H1 (cell line): ENCODE results near the gene PMM2. TPM values are rescaled to one million over a fixed set of nuclear protein-coding genes. Genes with fewer than 3 reads are reported as not detected.

Experiments used
- CTCF ChIA-PET: fragments of 300-600 bp; sonication (Branson Sonifier 250); formaldehyde crosslinking; loops from one replicate; lab custom pipeline; 2021; ENCODE audit not compliant: partially characterized antibody; lab: Charles Lee
- POLR2A ChIA-PET: fragments of 300-600 bp; sonication (Branson Sonifier 250); formaldehyde crosslinking; loops from one replicate; lab custom pipeline; 2021; ENCODE audit warnings: inconsistent platforms; ENCODE audit not compliant: partially characterized antibody; lab: Charles Lee
- DNase-seq, 2 experiments: peaks; one replicate each; pipeline versions ENCODE4 v3.0.0 to v3.0.0-alpha.2; 2010 to 2022; ENCODE audit warnings: low spot score in 2 of 2, low read depth in 1 of 2, mixed read lengths in 1 of 2
- FAIRE-seq: peaks from 2 replicates; lab custom pipeline; 2011; peaks lifted over from hg19 to GRCh38; lab: Jason Lieb, UNC
- H2AFZ ChIP-seq: 2 replicates; pipeline ENCODE4 v1.8.1; 2012; ENCODE audit warnings: low read length, inconsistent platforms
- H2AK5ac ChIP-seq: 2 replicates; pipeline ENCODE4 v1.6.1; 2013; ENCODE audit warnings: low read depth, low read length
- H2BK120ac ChIP-seq: replicated peaks from 2 replicates; pipeline ENCODE3; 2013; ENCODE audit warnings: low read depth, low read length, inconsistent platforms
- H2BK12ac ChIP-seq: 2 replicates; pipeline ENCODE4 v1.6.1; 2013; ENCODE audit warnings: low read depth, low read length
- H2BK15ac ChIP-seq: 2 replicates; pipeline ENCODE4 v1.6.1; 2013; ENCODE audit warnings: low read length
- H2BK20ac ChIP-seq: 2 replicates; pipeline ENCODE4 v1.6.1; 2013; ENCODE audit warnings: low read length
- H2BK5ac ChIP-seq: 2 replicates; pipeline ENCODE4 v1.6.1; 2013; ENCODE audit warnings: low read depth, low read length
- H3K14ac ChIP-seq: 2 replicates; pipeline ENCODE4 v1.6.1; 2013; ENCODE audit warnings: inconsistent platforms; ENCODE audit not compliant: insufficient read length
- H3K18ac ChIP-seq: 2 replicates; pipeline ENCODE4 v1.6.1; 2013; ENCODE audit warnings: low read length; ENCODE audit errors: extremely low read depth
- H3K23ac ChIP-seq: 2 replicates; pipeline ENCODE4 v1.6.1; 2013; ENCODE audit warnings: inconsistent platforms; ENCODE audit not compliant: insufficient read length
- H3K23me2 ChIP-seq: 2 replicates; pipeline ENCODE4 v1.6.1; 2013; ENCODE audit warnings: low read depth, low read length
- H3K27ac ChIP-seq: 2 replicates; pipeline ENCODE4 v1.6.1; 2011; ENCODE audit warnings: low read depth, low read length, inconsistent platforms
- H3K27me3 ChIP-seq, 4 experiments: replicated peaks in 1 of 4; 1 replicate in 1 of 4; 2 replicates in 3 of 4; pipeline versions ENCODE4 v1.6.1 to v1.8.1; 2011 to 2013; ENCODE audit warnings: low read length in 3 of 4, mild to moderate bottlenecking in 3 of 4, inconsistent platforms in 2 of 4, mixed read lengths in 2 of 4, moderate library complexity in 1 of 4; ENCODE audit not compliant: control insufficient read depth in 3 of 4, insufficient read depth in 3 of 4; ENCODE audit errors: extremely low read depth in 1 of 4
- H3K36me3 ChIP-seq, 4 experiments: 2 replicates each; pipeline versions ENCODE4 v1.6.1 to v1.8.1; 2011 to 2013; ENCODE audit warnings: mild to moderate bottlenecking in 4 of 4, low read length in 3 of 4, moderate library complexity in 2 of 4, control low read depth in 1 of 4, inconsistent platforms in 1 of 4; ENCODE audit not compliant: insufficient read depth in 4 of 4, control insufficient read depth in 2 of 4
- H3K4ac ChIP-seq: replicated peaks from 2 replicates; pipeline ENCODE3; 2013; ENCODE audit warnings: low read length, low read depth, mixed read lengths, inconsistent platforms; ENCODE audit not compliant: insufficient read length
- H3K4me1 ChIP-seq, 4 experiments: replicated peaks in 1 of 4; 1 replicate in 1 of 4; 2 replicates in 3 of 4; pipeline versions ENCODE4 v1.6.1 to v1.8.1; 2011 to 2013; ENCODE audit warnings: low read length in 3 of 4, inconsistent platforms in 2 of 4, mixed read lengths in 1 of 4; ENCODE audit not compliant: insufficient read depth in 4 of 4, control insufficient read depth in 3 of 4
- H3K4me2 ChIP-seq, 2 experiments: 2 replicates each; pipeline versions ENCODE4 v1.6.1 to v1.8.1; 2011 to 2013; ENCODE audit warnings: low read depth in 2 of 2, low read length in 2 of 2, control low read depth in 1 of 2, inconsistent platforms in 1 of 2, mild to moderate bottlenecking in 1 of 2; ENCODE audit not compliant: insufficient read depth in 1 of 2
- H3K4me3 ChIP-seq, 4 experiments: fragments of 200-600, 300-600 bp in 1 of 4; sonication (generic), shearing (Covaris generic), sonication (Bioruptor Twin) in 1 of 4; 2 replicates each; pipeline versions ENCODE4 v1.5.1 to v1.8.1; 2011 to 2016; ENCODE audit warnings: low read length in 4 of 4, low read depth in 3 of 4, control low read depth in 2 of 4, inconsistent platforms in 2 of 4, mild to moderate bottlenecking in 2 of 4, mixed read lengths in 1 of 4, moderate library complexity in 1 of 4; ENCODE audit not compliant: insufficient read depth in 2 of 4; ENCODE audit errors: extremely low read depth in 1 of 4
- H3K56ac ChIP-seq: replicated peaks from 2 replicates; pipeline ENCODE3; 2013; ENCODE audit warnings: low read depth, mild to moderate bottlenecking, mixed read lengths, low read length, inconsistent platforms; ENCODE audit not compliant: insufficient read length
- H3K79me1 ChIP-seq: 2 replicates; pipeline ENCODE4 v1.6.1; 2013; ENCODE audit warnings: low read depth, low read length, control low read depth
- H3K79me2 ChIP-seq, 2 experiments: 2 replicates each; pipeline versions ENCODE4 v1.6.1 to v1.8.1; 2012 to 2013; ENCODE audit warnings: low read length in 2 of 2, mild to moderate bottlenecking in 2 of 2, inconsistent platforms in 1 of 2; ENCODE audit not compliant: insufficient read depth in 2 of 2, control insufficient read depth in 1 of 2
- H3K9ac ChIP-seq, 4 experiments: replicated peaks in 1 of 4; 1 replicate in 1 of 4; 2 replicates in 3 of 4; pipeline versions ENCODE4 v1.6.1 to v1.8.1; 2011 to 2013; ENCODE audit warnings: low read depth in 3 of 4, low read length in 3 of 4, control low read depth in 2 of 4, mild to moderate bottlenecking in 2 of 4, moderate library complexity in 2 of 4, inconsistent platforms in 1 of 4; ENCODE audit errors: extremely low read depth in 1 of 4
- H3K9me3 ChIP-seq, 2 experiments: 2 replicates each; pipeline versions ENCODE4 v1.6.1 to v1.8.1; 2012 to 2013; ENCODE audit warnings: mild to moderate bottlenecking in 2 of 2, moderate library complexity in 2 of 2, control low read depth in 1 of 2, inconsistent platforms in 1 of 2, low read depth in 1 of 2, low read length in 1 of 2, mixed read lengths in 1 of 2; ENCODE audit not compliant: insufficient read depth in 2 of 2
- H4K20me1 ChIP-seq, 2 experiments: replicated peaks in 1 of 2; 2 replicates each; pipeline versions ENCODE3 to v1.8.1; 2011 to 2013; ENCODE audit warnings: inconsistent platforms in 2 of 2, low read length in 2 of 2, mild to moderate bottlenecking in 1 of 2; ENCODE audit not compliant: insufficient read depth in 2 of 2, control insufficient read depth in 1 of 2
- H4K5ac ChIP-seq: 2 replicates; pipeline ENCODE4 v1.6.1; 2013; ENCODE audit warnings: low read length, low read depth, mixed read lengths, inconsistent platforms; ENCODE audit not compliant: insufficient read length
- H4K8ac ChIP-seq: 2 replicates; pipeline ENCODE4 v1.8.0; 2013; ENCODE audit warnings: mild to moderate bottlenecking, moderate library complexity, low read length, inconsistent platforms; ENCODE audit not compliant: insufficient read depth; ENCODE audit errors: extremely low read depth
- H4K91ac ChIP-seq: replicated peaks from 2 replicates; pipeline ENCODE3; 2013; ENCODE audit warnings: low read length, mixed read lengths, inconsistent platforms; ENCODE audit not compliant: insufficient read length
- CHD2 ChIP-seq: IDR thresholded peaks from 2 replicates; pipeline ENCODE4 v1.6.1; 2012; ENCODE audit warnings: low read length, improper control_type of control experiment
- CTBP2 ChIP-seq: IDR thresholded peaks from 2 replicates; pipeline ENCODE4 v1.7.0; 2011; ENCODE audit warnings: borderline replicate concordance, mild to moderate bottlenecking, moderate library complexity, mixed read lengths, low read length; ENCODE audit not compliant: insufficient read depth, insufficient read length
- TBP ChIP-seq: IDR thresholded peaks from 2 replicates; pipeline ENCODE4 v1.6.1; 2011; ENCODE audit warnings: low read depth, low read length, improper control_type of control experiment
- WGBS, 2 experiments: shearing (Covaris generic) in 1 of 2; methylation state at CpG; one replicate each; pipeline versions ENCODE4 v1.1.6 to v1.1.7; 2013 to 2015; ENCODE audit warnings: low lambda C conversion rate in 2 of 2, mixed read lengths in 2 of 2, inconsistent platforms in 1 of 2, low coverage in 1 of 2, missing lambda C conversion rate in 1 of 2; ENCODE audit not compliant: insufficient replicate concordance in 2 of 2, insufficient coverage in 1 of 2, insufficient read length in 1 of 2; ENCODE audit errors: extremely low coverage in 1 of 2, missing lambda C conversion rate in 1 of 2; 5-methylcytosine and 5-hydroxymethylcytosine counted together
- polyA plus RNA-seq, 7 experiments: library from polyadenylated mRNA; depleted of rRNA in 3 of 7; stranded (reverse) in 5 of 7; unstranded in 2 of 7; fragments of >200 nt in 5 of 7; fragments of 200-250 nt in 2 of 7; gene quantifications; 1 replicate in 5 of 7; 2 replicates in 1 of 7; 4 replicates in 1 of 7; pipeline versions ENCODE4 v1.2.1 to v1.2.3, GENCODE V29; 2011 to 2013; ENCODE audit warnings: missing spikeins in 2 of 7, mixed read lengths in 2 of 7
- total RNA-seq: library from RNA; stranded (reverse); fragmentation: NEBNext Ultra II Directional; extraction: Animal tissue kit (Norgen Biotek cat#: 25700); gene quantifications from 2 replicates; pipeline ENCODE4 v1.2.1, GENCODE V29; 2021
- TF ChIP-seq, protein P1 (sequence below): IDR thresholded peaks from 2 replicates; pipeline ENCODE4 v1.6.1; 2012; ENCODE audit warnings: inconsistent platforms

Gene PMM2
- total and polyA plus RNA-seq, 2 of the 8 experiments (the other 6 are each of a cell fraction or from before 2014, with no cell fraction given), result 26.2 to 49.4 TPM

DNA sequence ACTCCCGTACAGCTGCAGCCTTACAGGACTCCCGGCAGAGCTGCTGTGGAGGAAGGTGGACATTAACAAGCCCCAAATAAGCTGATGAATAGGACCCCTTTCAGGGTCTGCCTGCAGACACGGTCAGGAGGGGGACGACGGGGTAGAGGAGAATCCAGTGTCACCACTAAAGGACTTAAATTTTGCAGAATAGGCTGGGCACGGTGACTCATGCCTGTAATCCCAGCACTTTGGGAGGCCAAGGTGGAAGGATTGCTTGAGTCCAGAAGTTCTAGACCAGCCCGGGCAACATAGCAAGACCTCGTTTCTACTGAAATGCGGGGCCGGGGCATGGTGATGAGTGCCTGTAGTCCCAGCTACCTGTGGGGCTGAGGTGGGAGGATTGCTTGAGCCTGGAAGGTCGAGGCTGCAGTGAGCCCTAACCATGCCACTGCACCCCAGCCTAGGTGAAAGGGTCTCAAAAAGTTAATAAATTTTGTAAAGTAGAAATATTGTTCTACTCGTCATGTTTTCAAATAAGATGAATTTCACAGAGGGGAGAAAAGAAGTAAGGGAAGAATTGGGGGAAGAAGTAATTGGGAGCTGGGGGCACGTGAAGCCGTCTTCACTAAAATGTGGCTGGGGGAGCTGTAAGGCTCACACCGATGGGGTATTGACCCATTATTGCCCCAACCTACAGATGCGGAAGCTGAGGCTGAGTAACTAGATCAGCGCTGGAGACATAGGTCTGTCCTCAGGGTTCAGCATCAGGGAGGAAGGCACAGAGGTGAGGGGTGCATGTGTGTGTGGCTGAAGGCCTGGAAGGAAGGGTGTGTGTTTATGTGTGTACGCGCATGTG, 89.2 kb downstream of the PMM2 start:
- Histone ChIP-seq H3K4me1 (peaks cover 0 to 17% (median 9%) of the 10 kb centered on the region in 4 experiments; a peak in 5 of 7 replicates), H3K4me2 (0 out of 4 replicates have a peak overlapping the region, but pooled peaks of 1 of the 2 experiments have one; percentile 17), H4K5ac (no peak overlapping the region), H2AFZ (no peak overlapping the region), H3K79me2 (no peaks in the 10 kb centered on the region), H2BK120ac (no peak overlapping the region), H4K20me1 (peaks cover 2 to 13% of the 10 kb centered on the region in 2 experiments), H3K36me3 (peaks cover 8 to 17% (median 12%) of the 10 kb centered on the region in 4 experiments; a peak in 7 of 8 replicates), H3K18ac (no peak overlapping the region), H3K4me3 (no peak overlapping the region), H3K9me3 (no peaks in the 10 kb centered on the region), H3K27ac (no peak overlapping the region), H3K79me1 (no peaks in the 10 kb centered on the region), H2BK12ac (no peak overlapping the region), H4K8ac (no peak overlapping the region; the same call in 1 of the 2 replicates), H2BK5ac (peak overlapping the region; percentile 21; the same call in 1 of the 2 replicates), H2AK5ac (0 out of 2 replicates have a peak overlapping the region, but pooled peaks have one; percentile 53), H4K91ac (no peak overlapping the region), H3K23ac (no peak overlapping the region), H3K27me3 (no peaks in the 10 kb centered on the region), H3K23me2 (no peaks in the 10 kb centered on the region), H3K14ac (no peak overlapping the region), H2BK20ac (no peak overlapping the region), H3K9ac (no peak overlapping the region), H2BK15ac (no peak overlapping the region), H3K4ac (no peak overlapping the region), H3K56ac (no peak overlapping the region)
- DNase-seq (no peak), FAIRE-seq (no peak)
- POLR2A ChIA-PET, result interaction anchor here (0.5 to 29.1 kb wide), 6 partner anchors 11 to 58 kb away, joined by 3 to 456 read pairs (median 4); partner anchors contain the start of gene CARHSP1
- CTCF ChIA-PET, result interaction anchor here (0.5 to 4.0 kb wide), 12 partner anchors 8 to 247 kb away, joined by 3 to 14 read pairs (median 4); no protein-coding TSS in a partner anchor
- 87% methylated on average over 19 of the region's 19 CpGs; no CpG with 5 or more reads in 1 of the 2 experiments for WGBS, 2 experiments
- TF ChIP-seq TBP, result no peak
- no peak for TF ChIP-seq CHD2
- TF ChIP-seq, protein P1, sequence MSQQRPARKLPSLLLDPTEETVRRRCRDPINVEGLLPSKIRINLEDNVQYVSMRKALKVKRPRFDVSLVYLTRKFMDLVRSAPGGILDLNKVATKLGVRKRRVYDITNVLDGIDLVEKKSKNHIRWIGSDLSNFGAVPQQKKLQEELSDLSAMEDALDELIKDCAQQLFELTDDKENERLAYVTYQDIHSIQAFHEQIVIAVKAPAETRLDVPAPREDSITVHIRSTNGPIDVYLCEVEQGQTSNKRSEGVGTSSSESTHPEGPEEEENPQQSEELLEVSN, result no peak
- no peak for TF ChIP-seq CTBP2
